Colonic mucosa (tissue), 4 donors: ENCODE measurements around the gene PAPLN. TPM values are rescaled to one million over a fixed set of nuclear protein-coding genes. Genes with fewer than 3 reads are reported as not detected.

Experiments
- DNase-seq: peaks from one replicate; pipeline ENCODE4 v3.0.0-alpha.2; 2020
- H3K27ac ChIP-seq: fragments of 200-600 bp; one replicate; pipeline ENCODE4 v1.8.0; 2021
- H3K27me3 ChIP-seq: fragments of 200-600 bp; one replicate; pipeline ENCODE4 v1.8.0; 2021
- H3K36me3 ChIP-seq: fragments of 200-600 bp; one replicate; pipeline ENCODE4 v1.8.0; 2021
- H3K4me1 ChIP-seq: fragments of 200-600 bp; one replicate; pipeline ENCODE4 v1.8.0; 2021; ENCODE audit warnings: mild to moderate bottlenecking
- H3K4me3 ChIP-seq: fragments of 200-600 bp; one replicate; pipeline ENCODE4 v1.8.0; 2021
- H3K9ac ChIP-seq, 2 donors: one replicate each; pipeline ENCODE4 v1.7.0; 2013; ENCODE audit warnings: control low read depth in 2 of 2, low read depth in 2 of 2, low read length in 2 of 2
- H3K9me3 ChIP-seq: fragments of 200-600 bp; one replicate; pipeline ENCODE4 v1.8.0; 2021
- intact Hi-C: fragments of 100-400 bp; cut with DNase I; formaldehyde crosslinking; loops from one replicate; pipeline ENCODE4 v1.14.1; 2022
- total RNA-seq, 2 donors: library from RNA; stranded (reverse); fragmentation: NEBNext Ultra II Directional in 1 of 2; extraction: Animal tissue kit (Norgen Biotek cat#: 25700) in 1 of 2; gene quantifications; one replicate each; pipeline ENCODE4 v1.2.1, GENCODE V29; 2021
- TF ChIP-seq, protein P1 (sequence below): fragments of 200-600 bp; IDR thresholded peaks from one replicate; pipeline ENCODE4 v1.8.0; 2022; ENCODE audit warnings: antibody characterized with exemption, mild to moderate bottlenecking
- donor health status: healthy.
- donor health status: DM: no; HTN: no; CAD: no.
- donor health status: DM: no; HTN: no; CAD: no.

The PAPLN gene
- total RNA-seq, 2 donors from 2014 or later: 3.2 to 4.3 TPM

DNA sequence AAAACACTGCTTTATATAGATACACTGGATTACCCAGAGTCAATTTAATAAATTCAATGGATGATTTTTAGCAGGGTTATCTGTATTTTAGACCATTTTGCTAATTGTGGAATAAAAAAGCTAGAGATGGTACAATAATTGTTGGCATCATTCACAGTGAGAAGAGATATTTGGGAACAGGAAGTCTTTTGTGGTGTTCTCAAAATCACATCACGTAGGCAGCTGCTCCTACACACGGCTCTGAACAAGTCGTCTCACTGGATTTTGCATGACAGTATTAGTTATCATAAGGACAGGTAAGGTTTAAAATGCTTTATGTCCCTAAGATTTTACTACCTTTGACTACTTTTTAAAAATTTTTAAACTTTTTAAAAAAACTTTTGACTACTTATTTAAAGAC is 52.0 kb downstream of the PAPLN start:
- no peaks in the 10 kb centered on the region for H3K9me3 ChIP-seq
- intact Hi-C loops: no loop called here
- H3K27ac ChIP-seq: no peak overlapping the region

DNA sequence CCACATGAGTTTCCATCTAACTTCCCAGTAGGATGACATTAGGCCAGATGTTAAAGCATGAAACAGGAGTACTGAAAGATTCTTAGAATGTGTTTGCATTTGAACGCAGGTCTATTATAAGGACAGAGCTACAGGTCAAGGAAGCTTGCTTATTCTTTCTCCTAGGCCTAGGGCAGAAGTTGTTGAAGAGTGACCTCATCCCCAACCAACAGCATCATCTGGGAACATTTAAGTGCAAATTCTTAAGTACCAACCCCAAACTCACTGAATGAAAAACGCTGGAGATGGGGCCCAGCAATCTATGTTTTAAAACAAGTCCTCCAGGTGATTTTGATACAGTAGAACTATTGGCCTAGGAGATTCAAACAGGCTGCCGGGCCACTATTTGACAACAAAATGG is 52.4 kb downstream of the PAPLN start:
- Histone ChIP-seq H3K9ac (no peak overlapping the region), H3K9me3 (no peaks in the 10 kb centered on the region), H3K27ac (no peak overlapping the region), H3K27me3 (no peaks in the 10 kb centered on the region), H3K4me1 (no peaks in the 10 kb centered on the region), H3K36me3 (no peaks in the 10 kb centered on the region), H3K4me3 (no peak overlapping the region)
- intact Hi-C loops: no loop called here
- TF ChIP-seq, protein P1, sequence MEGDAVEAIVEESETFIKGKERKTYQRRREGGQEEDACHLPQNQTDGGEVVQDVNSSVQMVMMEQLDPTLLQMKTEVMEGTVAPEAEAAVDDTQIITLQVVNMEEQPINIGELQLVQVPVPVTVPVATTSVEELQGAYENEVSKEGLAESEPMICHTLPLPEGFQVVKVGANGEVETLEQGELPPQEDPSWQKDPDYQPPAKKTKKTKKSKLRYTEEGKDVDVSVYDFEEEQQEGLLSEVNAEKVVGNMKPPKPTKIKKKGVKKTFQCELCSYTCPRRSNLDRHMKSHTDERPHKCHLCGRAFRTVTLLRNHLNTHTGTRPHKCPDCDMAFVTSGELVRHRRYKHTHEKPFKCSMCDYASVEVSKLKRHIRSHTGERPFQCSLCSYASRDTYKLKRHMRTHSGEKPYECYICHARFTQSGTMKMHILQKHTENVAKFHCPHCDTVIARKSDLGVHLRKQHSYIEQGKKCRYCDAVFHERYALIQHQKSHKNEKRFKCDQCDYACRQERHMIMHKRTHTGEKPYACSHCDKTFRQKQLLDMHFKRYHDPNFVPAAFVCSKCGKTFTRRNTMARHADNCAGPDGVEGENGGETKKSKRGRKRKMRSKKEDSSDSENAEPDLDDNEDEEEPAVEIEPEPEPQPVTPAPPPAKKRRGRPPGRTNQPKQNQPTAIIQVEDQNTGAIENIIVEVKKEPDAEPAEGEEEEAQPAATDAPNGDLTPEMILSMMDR: no peak
- no peak for DNase-seq

More for the DNA sequence above, 52.0 kb downstream of the PAPLN start:
- H3K4me1 ChIP-seq: no peaks in the 10 kb centered on the region
- no peak overlapping the region for H3K4me3 ChIP-seq
- no peaks in the 10 kb centered on the region for H3K27me3 ChIP-seq
- TF ChIP-seq, protein P1: no peak
- H3K36me3 ChIP-seq: no peaks in the 10 kb centered on the region
- no peak overlapping the region for H3K9ac ChIP-seq
- DNase-seq: no peak

DNA sequence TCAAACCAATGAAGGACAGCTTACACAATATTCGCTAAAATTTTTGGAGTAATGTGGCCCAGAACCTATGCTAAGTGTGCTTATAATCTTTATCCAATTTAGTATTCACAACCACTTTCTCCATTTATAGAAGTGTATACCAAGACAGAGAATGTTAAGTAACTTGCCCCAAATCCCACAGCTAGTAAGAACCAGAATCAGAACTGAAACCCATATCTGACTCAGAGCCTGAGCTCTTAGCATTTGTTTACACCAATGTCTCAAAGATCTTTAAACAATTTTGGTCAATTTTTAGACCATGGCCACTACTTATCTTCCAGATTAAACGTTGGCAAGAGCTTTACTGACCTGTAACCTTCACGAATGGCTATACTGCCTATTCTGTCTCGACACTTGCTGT is 53.0 kb downstream of the PAPLN start:
- DNase-seq: no peak
- Histone ChIP-seq H3K36me3 (no peaks in the 10 kb centered on the region), H3K27ac (no peak overlapping the region), H3K27me3 (no peaks in the 10 kb centered on the region), H3K4me1 (no peaks in the 10 kb centered on the region), H3K9ac (no peak overlapping the region), H3K9me3 (no peaks in the 10 kb centered on the region), H3K4me3 (no peak overlapping the region)
- TF ChIP-seq, protein P1: no peak
- intact Hi-C loops: no loop called here

DNA sequence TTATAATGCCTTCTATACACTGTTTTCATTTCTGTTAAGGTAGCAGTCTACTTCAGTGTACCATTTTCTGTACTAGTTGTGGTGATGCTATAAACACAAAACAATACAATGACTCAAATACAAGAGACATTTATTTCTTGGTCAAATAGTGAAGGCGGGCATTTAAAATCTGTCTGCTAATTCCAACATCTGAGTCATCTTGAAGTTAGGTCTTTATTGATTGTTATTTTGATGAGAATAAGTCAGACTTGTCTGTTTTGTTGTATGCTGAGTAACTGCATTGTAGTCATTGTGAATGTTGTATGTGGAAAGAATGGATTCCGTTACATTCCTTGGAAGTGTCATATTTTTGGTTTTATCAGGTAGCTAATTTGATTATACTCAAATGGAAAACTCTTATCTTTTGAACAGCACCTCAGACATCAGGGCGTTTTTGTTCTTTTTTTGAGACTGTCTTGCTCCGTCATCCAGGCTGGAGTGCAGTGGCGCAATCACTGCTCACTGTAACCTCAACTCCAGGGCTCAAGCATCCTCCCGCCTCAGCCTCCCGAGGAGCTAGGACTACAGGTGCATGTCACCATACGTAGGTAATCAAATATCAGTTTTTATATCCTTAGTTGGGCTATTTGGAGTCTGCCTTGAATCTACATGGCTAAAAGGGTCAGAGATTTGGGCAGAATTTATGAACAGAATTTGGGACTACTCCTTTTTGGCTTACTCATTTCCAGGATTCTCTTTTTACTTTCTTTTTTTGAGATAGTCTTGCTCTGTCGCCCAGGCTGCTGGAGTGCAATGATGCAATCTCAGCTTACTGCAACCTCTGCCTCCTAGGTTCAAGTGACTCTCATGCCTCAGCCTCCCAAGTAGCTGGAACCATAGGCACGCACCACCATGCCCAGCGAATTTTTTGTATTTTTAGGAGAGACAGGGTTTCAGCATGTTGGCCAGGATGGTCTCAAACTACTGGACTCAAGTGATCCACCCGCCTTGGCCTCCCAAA is 56.8 kb downstream of the PAPLN start:
- H3K9me3 ChIP-seq: no peaks in the 10 kb centered on the region
- H3K27ac ChIP-seq: no peak overlapping the region
- H3K4me1 ChIP-seq: no peaks in the 10 kb centered on the region
- H3K9ac ChIP-seq: no peak overlapping the region
- H3K36me3 ChIP-seq: no peaks in the 10 kb centered on the region
- no peak for DNase-seq
- H3K27me3 ChIP-seq: no peaks in the 10 kb centered on the region
- intact Hi-C loops: no loop called here
- H3K4me3 ChIP-seq: no peak overlapping the region
- TF ChIP-seq, protein P1: no peak

DNA sequence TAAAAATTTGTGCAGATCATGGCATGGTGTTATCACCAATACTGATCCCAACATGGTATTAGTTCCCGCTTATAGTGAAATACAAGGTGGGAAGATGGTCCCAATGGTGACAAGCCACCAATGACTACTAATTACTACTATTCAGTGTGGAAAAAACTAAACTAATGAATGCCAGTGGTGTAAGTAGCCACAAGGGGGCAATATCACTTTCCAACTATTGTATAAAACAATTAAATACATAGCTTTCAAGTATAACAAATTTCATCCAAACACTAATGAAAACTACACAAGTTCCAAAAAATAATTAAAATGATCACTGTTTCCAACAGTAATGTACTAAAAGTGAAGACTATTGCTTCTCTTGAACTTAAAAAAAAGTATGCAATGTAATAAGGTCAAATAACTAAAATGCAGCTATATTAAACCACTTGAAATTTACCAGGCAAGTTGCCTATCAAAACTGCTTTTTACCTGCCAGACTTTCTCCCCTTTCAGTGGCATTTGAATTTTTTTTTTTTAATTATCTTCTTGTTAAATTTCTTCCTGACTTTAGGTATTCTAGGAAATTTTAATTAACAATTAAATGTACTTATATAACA is 58.0 kb downstream of the PAPLN start:
- Histone ChIP-seq H3K27me3 (no peaks in the 10 kb centered on the region), H3K9ac (no peak overlapping the region), H3K36me3 (no peaks in the 10 kb centered on the region), H3K27ac (no peak overlapping the region), H3K4me3 (no peak overlapping the region), H3K9me3 (no peaks in the 10 kb centered on the region), H3K4me1 (peaks cover 5% of the 10 kb centered on the region)
- intact Hi-C loops: loop anchor here (5.0 kb wide), 1 partner anchor 177 kb away; no protein-coding TSS in a partner anchor
- no peak for DNase-seq
- TF ChIP-seq, protein P1: peak; percentile 61
